ENCODE results near the gene CENPP. TPM values are rescaled to one million over a fixed set of nuclear protein-coding genes. Genes with fewer than 3 reads are reported as not detected.

Gene CENPP
- total and polyA plus RNA-seq, 4 donors, result 0.62 to 8.7 (median 1.3) TPM

GRCh38 chr9:92310562-92310961 is 15.2 kb upstream of the CENPP start:
- WGBS, result 94% methylated on average over 3 of the region's 3 CpGs
- TF ChIP-seq GABPA (IDR thresholded peaks at IDR 0.05 in 1 of 2, conservative IDR thresholded peaks at IDR 0.05 in 1 of 2) (no peak), HNF4A (conservative IDR thresholded peaks at IDR 0.05) (no peak), SP1 (IDR thresholded peaks at IDR 0.05) (no peak), TAF1 (conservative IDR thresholded peaks at IDR 0.05) (no peak), RAD21 (IDR thresholded peaks at IDR 0.05) (no peak), ZBTB33 (IDR thresholded peaks at IDR 0.05) (no peak), EGR1 (IDR thresholded peaks at IDR 0.05; ENCODE audit: low read depth in 2 of 2) (no peak), NR2F2 (IDR thresholded peaks at IDR 0.05) (no peak), FOXA1 (IDR thresholded peaks at IDR 0.05) (no peak), JUND (IDR thresholded peaks at IDR 0.05) (no peak), REST (IDR thresholded peaks at IDR 0.05) (no peak), CTCF (IDR thresholded peaks at IDR 0.05; ENCODE audit: low read depth, low read length, missing input control) (no peak), HNF4G (IDR thresholded peaks at IDR 0.05) (no peak), ATF3 (IDR thresholded peaks at IDR 0.05) (no peak), RXRA (IDR thresholded peaks at IDR 0.05) (no peak), FOXA2 (IDR thresholded peaks at IDR 0.05) (no peak), YY1 (IDR thresholded peaks at IDR 0.05) (no peak)
- TF ChIP-seq, protein P1, sequence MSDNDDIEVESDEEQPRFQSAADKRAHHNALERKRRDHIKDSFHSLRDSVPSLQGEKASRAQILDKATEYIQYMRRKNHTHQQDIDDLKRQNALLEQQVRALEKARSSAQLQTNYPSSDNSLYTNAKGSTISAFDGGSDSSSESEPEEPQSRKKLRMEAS (IDR thresholded peaks at IDR 0.05), result no peak
- H3K9me3 ChIP-seq (ENCODE audit: control insufficient read depth in 4 of 4, low read length in 3 of 4), result no peaks in the 10 kb centered on the region
- no peak overlapping the region for H3K4me3 ChIP-seq (ENCODE audit: low read depth in 1 of 3, low read length in 3 of 3)
- H3K27ac ChIP-seq (ENCODE audit: low read depth in 1 of 2, low read length in 2 of 2), result no peak overlapping the region
- DNase-seq (ENCODE audit: low spot score), result no peak
- H3K4me1 ChIP-seq (ENCODE audit: control insufficient read depth in 4 of 4, insufficient read depth in 4 of 4, low read length in 3 of 4), result no peaks in the 10 kb centered on the region
- no peaks in the 10 kb centered on the region for H3K27me3 ChIP-seq (ENCODE audit: control insufficient read depth in 4 of 4, insufficient read depth in 4 of 4, low read length in 3 of 4)
- H3K9ac ChIP-seq (ENCODE audit: low read depth in 1 of 2, low read length in 2 of 2), result no peak overlapping the region
- peaks cover 6 to 59% (median 47%) of the 10 kb centered on the region in 4 donors for H3K36me3 ChIP-seq (ENCODE audit: control insufficient read depth in 4 of 4, insufficient read depth in 3 of 4, low read depth in 1 of 4, low read length in 3 of 4)
